ENCODE results near the gene ZFPL1.

Gene ZFPL1

DNA sequence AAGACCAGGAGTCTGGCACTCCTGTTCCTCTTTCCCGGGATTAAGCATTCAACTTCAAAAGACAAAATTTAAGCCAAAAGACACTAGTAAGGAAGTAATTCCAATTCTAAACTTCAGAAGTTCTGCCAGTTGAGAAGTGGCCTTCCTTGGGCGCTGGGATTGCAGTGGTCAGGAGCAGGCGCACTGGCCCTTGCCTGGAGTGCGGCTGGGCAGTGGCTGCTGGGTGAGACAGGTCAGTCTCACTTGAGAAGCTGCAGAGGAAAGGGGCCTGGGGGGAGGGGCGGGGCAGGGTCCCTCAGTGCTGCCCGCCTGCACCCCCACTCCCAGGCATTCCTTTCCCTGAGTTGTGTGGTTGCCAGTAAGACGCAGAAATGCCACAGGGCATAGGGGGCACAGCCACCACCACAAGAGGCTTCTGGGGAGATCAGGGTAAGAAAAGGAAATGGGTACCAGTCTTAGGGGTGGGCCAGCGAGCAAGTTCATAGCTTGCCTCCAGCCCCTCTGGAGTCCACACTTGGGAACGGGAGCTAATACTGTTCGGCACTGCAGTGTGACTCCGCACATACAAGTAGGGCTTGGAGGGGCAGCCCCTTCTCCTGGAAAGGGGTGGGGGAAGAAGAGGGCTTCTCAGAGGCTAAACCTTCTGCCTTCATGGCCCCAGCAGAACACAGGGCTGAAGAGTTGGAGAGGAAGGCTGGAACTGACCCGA, 43.6 kb downstream of the ZFPL1 start:
- H3K36me3 ChIP-seq (ENCODE audit: low read length) = peaks cover 17% of the 10 kb centered on the region; the same call in 1 of the 2 replicates
- no peaks in the 10 kb centered on the region for H3K9me2 ChIP-seq (replicated peaks; ENCODE audit: insufficient read depth, low read length)
- no peak overlapping the region for H3K9ac ChIP-seq (ENCODE audit: low read length)
- no peak overlapping the region for H3K4me2 ChIP-seq (ENCODE audit: low read depth, low read length, poor library complexity, severe bottlenecking)
- no peak for TF ChIP-seq EZH2phosphoT487 (conservative IDR thresholded peaks at IDR 0.05; ENCODE audit: low read length)
- TF ChIP-seq, protein P1, sequence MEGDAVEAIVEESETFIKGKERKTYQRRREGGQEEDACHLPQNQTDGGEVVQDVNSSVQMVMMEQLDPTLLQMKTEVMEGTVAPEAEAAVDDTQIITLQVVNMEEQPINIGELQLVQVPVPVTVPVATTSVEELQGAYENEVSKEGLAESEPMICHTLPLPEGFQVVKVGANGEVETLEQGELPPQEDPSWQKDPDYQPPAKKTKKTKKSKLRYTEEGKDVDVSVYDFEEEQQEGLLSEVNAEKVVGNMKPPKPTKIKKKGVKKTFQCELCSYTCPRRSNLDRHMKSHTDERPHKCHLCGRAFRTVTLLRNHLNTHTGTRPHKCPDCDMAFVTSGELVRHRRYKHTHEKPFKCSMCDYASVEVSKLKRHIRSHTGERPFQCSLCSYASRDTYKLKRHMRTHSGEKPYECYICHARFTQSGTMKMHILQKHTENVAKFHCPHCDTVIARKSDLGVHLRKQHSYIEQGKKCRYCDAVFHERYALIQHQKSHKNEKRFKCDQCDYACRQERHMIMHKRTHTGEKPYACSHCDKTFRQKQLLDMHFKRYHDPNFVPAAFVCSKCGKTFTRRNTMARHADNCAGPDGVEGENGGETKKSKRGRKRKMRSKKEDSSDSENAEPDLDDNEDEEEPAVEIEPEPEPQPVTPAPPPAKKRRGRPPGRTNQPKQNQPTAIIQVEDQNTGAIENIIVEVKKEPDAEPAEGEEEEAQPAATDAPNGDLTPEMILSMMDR (IDR thresholded peaks at IDR 0.05; ENCODE audit: insufficient read depth, low read length, poor library complexity, severe bottlenecking) = no peak
- H3K79me2 ChIP-seq (ENCODE audit: insufficient read depth, low read length) = peaks cover 21% of the 10 kb centered on the region
- H3K9me3 ChIP-seq (ENCODE audit: insufficient read depth, low read length) = no peaks in the 10 kb centered on the region
- peaks cover 53% of the 10 kb centered on the region for H3F3A ChIP-seq (ENCODE audit: insufficient read depth)
- H4K20me1 ChIP-seq (ENCODE audit: low read depth, low read length) = no peaks in the 10 kb centered on the region
- H3K27me3 ChIP-seq (ENCODE audit: low read length) = no peaks in the 10 kb centered on the region
- H3K27ac ChIP-seq (ENCODE audit: low read depth, low read length) = peak overlapping the region; percentile 33; the same call in 1 of the 2 replicates
- no peak overlapping the region for H2AFZ ChIP-seq (ENCODE audit: low read depth, low read length, severe bottlenecking)
- H3K4me3 ChIP-seq (ENCODE audit: insufficient read depth, low read length, poor library complexity, severe bottlenecking) = no peak overlapping the region

DNA sequence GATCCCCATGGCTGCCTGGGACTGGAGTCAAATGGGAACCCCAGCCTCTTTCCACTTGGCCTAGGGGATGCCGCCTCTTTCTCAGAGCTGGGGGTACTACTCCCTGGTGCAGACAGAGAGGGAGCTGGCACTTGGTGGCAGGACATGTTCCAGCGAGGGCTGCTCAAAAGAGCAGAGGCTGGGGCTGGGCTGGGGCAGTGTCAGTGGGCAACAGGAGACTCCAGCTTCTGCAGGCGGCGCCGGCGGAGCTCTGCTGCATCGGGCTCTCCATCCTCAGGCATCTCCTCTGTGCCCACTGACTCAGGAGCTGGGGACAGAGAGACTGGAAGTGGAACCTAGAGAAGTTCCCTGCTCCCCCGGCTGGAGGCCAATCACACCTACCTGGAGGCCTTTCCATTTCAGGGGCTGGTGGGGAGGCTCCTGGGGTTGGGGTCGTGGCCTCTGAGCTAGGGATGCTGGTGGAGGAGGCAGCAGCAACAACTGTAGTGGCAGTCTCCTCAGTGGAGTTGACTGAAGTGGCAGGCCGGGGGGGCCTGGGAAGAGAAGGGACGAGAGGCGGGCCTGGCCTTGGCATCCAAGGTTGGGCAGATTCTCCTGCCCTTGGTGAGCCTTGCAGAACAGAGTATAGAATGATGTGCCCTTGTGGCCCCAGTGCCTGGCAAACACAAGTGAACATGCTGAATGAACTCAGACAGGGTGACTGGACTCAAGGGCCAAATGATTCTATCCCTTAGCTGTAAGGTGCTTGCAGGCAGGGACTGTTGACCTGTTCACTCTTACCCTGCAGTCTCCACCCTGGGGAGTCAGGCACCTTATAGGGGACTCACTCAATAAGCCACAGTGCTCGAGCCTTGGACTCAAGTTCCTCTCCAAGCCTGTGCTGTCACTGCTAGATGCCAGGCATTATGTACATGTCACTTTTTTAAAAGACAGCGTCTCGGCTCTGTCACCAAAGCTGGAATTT, 44.4 kb downstream of the ZFPL1 start:
- H3K9me3 ChIP-seq (ENCODE audit: insufficient read depth, low read length) = no peaks in the 10 kb centered on the region
- H3K9ac ChIP-seq (ENCODE audit: low read length) = no peak overlapping the region
- no peaks in the 10 kb centered on the region for H4K20me1 ChIP-seq (ENCODE audit: low read depth, low read length)
- H3K79me2 ChIP-seq (ENCODE audit: insufficient read depth, low read length) = peaks cover 22% of the 10 kb centered on the region; the same call in 1 of the 2 replicates
- TF ChIP-seq, protein P1 (IDR thresholded peaks at IDR 0.05; ENCODE audit: insufficient read depth, low read length, poor library complexity, severe bottlenecking) = no peak
- no peak for TF ChIP-seq EZH2phosphoT487 (conservative IDR thresholded peaks at IDR 0.05; ENCODE audit: low read length)
- no peaks in the 10 kb centered on the region for H3K9me2 ChIP-seq (replicated peaks; ENCODE audit: insufficient read depth, low read length)
- H3K27ac ChIP-seq (ENCODE audit: low read depth, low read length) = peak overlapping the region; percentile 100; the same call in 1 of the 2 replicates
- H3K4me2 ChIP-seq (ENCODE audit: low read depth, low read length, poor library complexity, severe bottlenecking) = no peak overlapping the region
- peaks cover 61% of the 10 kb centered on the region for H3F3A ChIP-seq (ENCODE audit: insufficient read depth)
- H3K27me3 ChIP-seq (ENCODE audit: low read length) = no peaks in the 10 kb centered on the region
- H2AFZ ChIP-seq (ENCODE audit: low read depth, low read length, severe bottlenecking) = no peak overlapping the region
- H3K36me3 ChIP-seq (ENCODE audit: low read length) = peaks cover 22% of the 10 kb centered on the region; the same call in 1 of the 2 replicates
- H3K4me3 ChIP-seq (ENCODE audit: insufficient read depth, low read length, poor library complexity, severe bottlenecking) = no peak overlapping the region

DNA sequence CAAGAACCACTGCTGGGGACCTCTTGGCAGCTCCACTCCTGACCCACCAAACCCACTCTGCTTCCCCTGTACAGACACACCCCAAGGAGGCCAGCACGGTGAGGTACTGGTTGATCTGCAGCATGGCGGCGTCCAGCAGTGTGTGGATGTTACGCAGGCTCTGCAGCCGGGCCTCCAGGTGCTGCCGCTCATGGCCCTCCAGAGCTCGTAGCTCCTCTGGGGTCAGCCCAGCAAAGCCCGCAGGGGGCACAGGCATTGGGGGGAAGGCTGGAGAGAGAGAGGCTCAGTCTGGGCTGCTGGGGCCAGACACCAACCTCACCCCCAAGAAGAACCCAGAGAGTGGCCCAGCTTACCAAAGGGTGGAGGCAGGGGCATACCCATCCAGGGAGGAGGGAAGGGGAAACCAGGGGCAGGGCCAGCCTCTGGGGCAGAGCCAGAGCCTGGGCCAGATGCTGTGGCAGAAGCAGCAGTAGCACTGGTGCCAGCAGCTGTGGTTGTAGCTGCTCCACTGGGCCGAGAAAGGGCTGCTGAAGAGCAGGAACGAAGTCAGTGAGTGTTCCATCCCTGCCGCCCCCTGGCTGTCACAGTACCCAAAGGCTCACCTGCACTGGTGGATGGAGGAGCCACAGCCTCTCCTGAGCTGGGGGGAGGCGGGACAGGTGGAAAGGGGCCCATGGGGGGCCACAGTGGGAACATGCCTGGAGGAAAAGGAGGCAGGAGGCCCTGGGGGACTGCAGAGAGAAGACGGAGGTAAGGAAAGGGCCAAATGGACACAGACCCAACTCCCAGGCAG, 45.8 kb downstream of the ZFPL1 start:
- Histone ChIP-seq H2AFZ (ENCODE audit: low read depth, low read length, severe bottlenecking) (no peak overlapping the region), H3K9me3 (ENCODE audit: insufficient read depth, low read length) (no peaks in the 10 kb centered on the region), H3K27me3 (ENCODE audit: low read length) (no peaks in the 10 kb centered on the region), H4K20me1 (ENCODE audit: low read depth, low read length) (no peaks in the 10 kb centered on the region), H3F3A (ENCODE audit: insufficient read depth) (peaks cover 67% of the 10 kb centered on the region), H3K9ac (ENCODE audit: low read length) (peak overlapping the region; percentile 97; the same call in 1 of the 2 replicates), H3K79me2 (ENCODE audit: insufficient read depth, low read length) (peaks cover 27% of the 10 kb centered on the region), H3K4me3 (ENCODE audit: insufficient read depth, low read length, poor library complexity, severe bottlenecking) (no peak overlapping the region), H3K36me3 (ENCODE audit: low read length) (peaks cover 22% of the 10 kb centered on the region; the same call in 1 of the 2 replicates), H3K4me2 (ENCODE audit: low read depth, low read length, poor library complexity, severe bottlenecking) (peak overlapping the region; percentile 99), H3K9me2 (replicated peaks; ENCODE audit: insufficient read depth, low read length) (no peaks in the 10 kb centered on the region), H3K27ac (ENCODE audit: low read depth, low read length) (peak overlapping the region; percentile 100)
- no peak for TF ChIP-seq EZH2phosphoT487 (conservative IDR thresholded peaks at IDR 0.05; ENCODE audit: low read length)
- TF ChIP-seq, protein P1 (IDR thresholded peaks at IDR 0.05; ENCODE audit: insufficient read depth, low read length, poor library complexity, severe bottlenecking) = no peak
